Astrocyte (in vitro differentiated cells and primary cell): ENCODE data around the gene ABCC11.

ENCODE experiments used
- CTCF ChIP-seq: IDR thresholded peaks from 2 replicates; pipeline ENCODE4 v1.5.1; 2011; ENCODE audit warnings: low read depth, mild to moderate bottlenecking, inconsistent platforms, low read length, moderate library complexity; ENCODE audit not compliant: insufficient read depth
- EZH2 ChIP-seq: IDR thresholded peaks from 2 replicates; pipeline ENCODE4 v1.6.1; 2012; ENCODE audit warnings: mild to moderate bottlenecking, low read length, inconsistent platforms; ENCODE audit not compliant: insufficient read depth

GRCh38 chr16:48146710-48147109, 100.6 kb downstream of the ABCC11 start:
- TF ChIP-seq CTCF (no peak), EZH2 (no peak)
